Panc1 (cell line): ENCODE results near the gene PTGFRN.

Experiments used
- CTCF ChIP-seq: fragments of 450-650 bp; IDR thresholded peaks from 2 replicates; pipeline ENCODE4 v1.5.1; 2017; ENCODE audit warnings: mild to moderate bottlenecking
- POLR2AphosphoS5 ChIP-seq: IDR thresholded peaks from 2 replicates; pipeline ENCODE4 v1.6.1; 2012; ENCODE audit warnings: mild to moderate bottlenecking, low read depth, low read length, moderate library complexity
- REST ChIP-seq, 2 experiments: IDR thresholded peaks; 2 replicates each; pipeline ENCODE4 v1.6.1; 2011 to 2012; ENCODE audit warnings: low read depth in 2 of 2, control low read depth in 1 of 2, low read length in 1 of 2, mild to moderate bottlenecking in 1 of 2, moderate library complexity in 1 of 2; ENCODE audit not compliant: insufficient read depth in 1 of 2
- SIN3A ChIP-seq: IDR thresholded peaks from 2 replicates; pipeline ENCODE4 v1.6.1; 2012; ENCODE audit warnings: low read depth, mild to moderate bottlenecking, low read length, moderate library complexity, borderline replicate concordance; ENCODE audit not compliant: insufficient read depth
- TCF7L2 ChIP-seq: IDR thresholded peaks from 2 replicates; pipeline ENCODE4 v1.6.1; 2011; ENCODE audit warnings: mild to moderate bottlenecking, low read depth, low read length, inconsistent platforms

GRCh38 chr1:117029685-117030084 lies 120.0 kb downstream of the PTGFRN start:
- no peak for TF ChIP-seq REST (IDR thresholded peaks at IDR 0.05; ENCODE audit: insufficient read depth in 1 of 2, low read depth in 2 of 2, low read length in 1 of 2)
- no peak for TF ChIP-seq CTCF
- no peak for TF ChIP-seq SIN3A
- no peak for TF ChIP-seq POLR2AphosphoS5
- no peak for TF ChIP-seq TCF7L2
